ENCODE data around the gene PRPF8. TPM values are rescaled to one million over a fixed set of nuclear protein-coding genes. Genes with fewer than 3 reads are reported as not detected.

The PRPF8 gene
- total RNA-seq, 1 donor from 2014 or later, result 202 TPM

DNA sequence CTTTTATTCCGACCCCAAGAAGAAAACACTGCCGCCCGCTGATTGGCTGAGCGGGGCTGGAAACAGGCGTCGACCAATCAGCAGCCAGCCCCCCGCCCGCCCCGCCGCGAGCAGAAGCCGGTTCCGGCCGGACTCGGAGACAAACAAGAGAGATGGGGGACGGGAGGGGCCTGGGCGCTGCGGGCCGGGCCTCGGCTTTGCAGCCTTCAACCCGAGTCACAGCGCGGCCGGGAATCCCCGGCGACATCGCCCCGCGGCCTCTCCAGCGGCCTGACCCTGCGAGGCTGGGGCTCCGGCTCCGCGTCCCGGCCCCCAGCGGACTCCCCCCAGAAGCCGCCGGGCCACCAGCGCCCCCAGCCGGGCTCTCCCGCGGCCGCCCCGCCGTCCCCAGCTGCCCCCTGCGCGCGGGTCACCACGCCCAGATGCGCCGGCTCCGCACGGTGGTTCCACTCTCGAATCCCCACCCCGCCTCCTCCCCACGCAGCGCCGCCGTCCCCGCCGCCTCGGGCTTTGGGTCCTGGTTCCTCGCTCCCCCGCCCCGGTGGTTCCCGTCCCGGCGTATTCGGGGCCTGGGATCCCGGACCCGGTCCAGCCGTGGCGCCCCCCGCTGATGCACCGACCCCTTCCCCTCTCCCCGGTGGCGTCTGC lies 55.7 kb downstream of the PRPF8 start:
- peak overlapping the region; percentile 99 for H2AFZ ChIP-seq (ENCODE audit: low read depth, low read length)
- peak; percentile 77 for DNase-seq (ENCODE audit: low read depth)
- no peaks in the 10 kb centered on the region for H3K9me3 Mint-ChIP-seq (ENCODE audit: unreplicated experiment)
- peak overlapping the region; percentile 76 for H3K27ac ChIP-seq (ENCODE audit: low read depth, low read length)
- H3K36me3 Mint-ChIP-seq (ENCODE audit: low read depth, unreplicated experiment), result no peaks in the 10 kb centered on the region
- H3K27me3 Mint-ChIP-seq (ENCODE audit: low read depth, unreplicated experiment), result peaks cover 8% of the 10 kb centered on the region
- H3K9ac ChIP-seq (ENCODE audit: low read length), result peak overlapping the region; percentile 88
- H4K20me1 ChIP-seq (ENCODE audit: insufficient read depth, low read length), result peaks cover 18% of the 10 kb centered on the region
- H3K27me3 ChIP-seq (ENCODE audit: insufficient read depth, low read length), result no peaks in the 10 kb centered on the region
- H3K4me2 ChIP-seq (ENCODE audit: low read length), result peak overlapping the region; percentile 100
- no peak for FAIRE-seq
- no peaks in the 10 kb centered on the region for H3K79me2 ChIP-seq (ENCODE audit: insufficient read depth, low read length)
- H3K9me3 ChIP-seq (ENCODE audit: insufficient read depth, low read depth, low read length), result no peaks in the 10 kb centered on the region
- peaks cover 9% of the 10 kb centered on the region for H3K4me1 ChIP-seq (ENCODE audit: insufficient read depth, low read length)
- H3K36me3 ChIP-seq (ENCODE audit: insufficient read depth, low read length), result no peaks in the 10 kb centered on the region
- H3K4me1 Mint-ChIP-seq (ENCODE audit: low read depth, unreplicated experiment), result peaks cover 9% of the 10 kb centered on the region
- H3K4me3 ChIP-seq (ENCODE audit: insufficient read depth, low read depth, low read length), result peak overlapping the region; percentile 83
- H3K4me3 Mint-ChIP-seq (ENCODE audit: unreplicated experiment), result peak overlapping the region; percentile 94
- H3K27ac Mint-ChIP-seq (ENCODE audit: unreplicated experiment), result peak overlapping the region; percentile 91
- no peak for TF ChIP-seq EZH2 (IDR thresholded peaks at IDR 0.05; ENCODE audit: insufficient read depth, low read length)
- no peak for TF ChIP-seq CTCF (IDR thresholded peaks at IDR 0.05; ENCODE audit: insufficient read depth, low read depth, low read length)

- Histone ChIP-seq H3K4me3 (ENCODE audit: insufficient read depth, low read depth, low read length) (peak within 1 kb of the TSS; percentile 83), H3K4me1 (ENCODE audit: insufficient read depth, low read length) (peaks cover 9% of the 10 kb centered on the region), H3K27me3 (ENCODE audit: insufficient read depth, low read length) (no peaks in the 10 kb centered on the region), H2AFZ (ENCODE audit: low read depth, low read length) (peak within 1 kb of the TSS; percentile 99), H3K9ac (ENCODE audit: low read length) (peak within 1 kb of the TSS; percentile 88), H3K9me3 (ENCODE audit: insufficient read depth, low read depth, low read length) (no peaks in the 10 kb centered on the region), H3K36me3 (ENCODE audit: insufficient read depth, low read length) (no peaks in the 10 kb centered on the region), H3K4me2 (ENCODE audit: low read length) (peak within 1 kb of the TSS; percentile 100), H3K27ac (ENCODE audit: low read depth, low read length) (peak within 1 kb of the TSS; percentile 76), H3K79me2 (ENCODE audit: insufficient read depth, low read length) (no peaks in the 10 kb centered on the region), H4K20me1 (ENCODE audit: insufficient read depth, low read length) (peaks cover 18% of the 10 kb centered on the region)
- Mint-ChIP-seq H3K27ac (ENCODE audit: unreplicated experiment) (peak within 1 kb of the TSS; percentile 91), H3K9me3 (ENCODE audit: unreplicated experiment) (no peaks in the 10 kb centered on the region), H3K4me3 (ENCODE audit: unreplicated experiment) (peak within 1 kb of the TSS; percentile 94), H3K27me3 (ENCODE audit: low read depth, unreplicated experiment) (peaks cover 8% of the 10 kb centered on the region), H3K4me1 (ENCODE audit: low read depth, unreplicated experiment) (peaks cover 9% of the 10 kb centered on the region), H3K36me3 (ENCODE audit: low read depth, unreplicated experiment) (no peaks in the 10 kb centered on the region)
- no peak for TF ChIP-seq CTCF (IDR thresholded peaks at IDR 0.05; ENCODE audit: insufficient read depth, low read depth, low read length)
- TF ChIP-seq EZH2 (IDR thresholded peaks at IDR 0.05; ENCODE audit: insufficient read depth, low read length), result no peak
- DNase-seq (ENCODE audit: low read depth) (peak; percentile 61), FAIRE-seq (no peak)
These were observed 56.4 kb downstream of the PRPF8 start, which contains the start of gene SLC43A2 for GRCh38 chr17:1627982-1628855. TSS of gene SLC43A2 (minus strand) at chr17:1628834. CDS start at chr17:1627874, 960 bp downstream.

Measured in astrocyte (in vitro differentiated cells and primary cell).